Measurements from ENCODE around the gene NALCN. TPM values are rescaled to one million over a fixed set of nuclear protein-coding genes. Genes with fewer than 3 reads are reported as not detected.

The NALCN gene
- total and polyA plus RNA-seq, 2 of the 8 experiments (the other 6 are each of a cell fraction or from before 2014, with no cell fraction given), result 0.26 to 0.54 TPM

GRCh38 chr13:101111894-101112293 lies 304.4 kb downstream of the NALCN start:
- H3K27ac ChIP-seq (ENCODE audit: low read depth, low read length), result no peak overlapping the region
- no peak for FAIRE-seq
- CTCF ChIA-PET (ENCODE audit: partially characterized antibody), result interaction anchor here (1.0 to 2.1 kb wide), 3 partner anchors 10 to 39 kb away, joined by 3 to 6 read pairs (median 3); no protein-coding TSS in a partner anchor
- TF ChIP-seq SAP30 (IDR thresholded peaks at IDR 0.05; ENCODE audit: insufficient read depth, insufficient replicate concordance, low read length) (no peak), RNF2 (IDR thresholded peaks at IDR 0.05; ENCODE audit: borderline replicate concordance, low read depth, low read length, missing control alignments, poor library complexity, severe bottlenecking) (no peak), EP300 (IDR thresholded peaks at IDR 0.05; ENCODE audit: borderline replicate concordance in 1 of 2, low read depth in 2 of 2, low read length in 2 of 2) (no peak), TCF12 (IDR thresholded peaks at IDR 0.05; ENCODE audit: low read depth, low read length) (no peak), SP4 (IDR thresholded peaks at IDR 0.05; ENCODE audit: low read length) (no peak), BACH1 (IDR thresholded peaks at IDR 0.05; ENCODE audit: low read length) (no peak), NRF1 (IDR thresholded peaks at IDR 0.05; ENCODE audit: low read depth, low read length) (no peak), SP2 (IDR thresholded peaks at IDR 0.05; ENCODE audit: low read length) (no peak), NANOG (IDR thresholded peaks at IDR 0.05; ENCODE audit: insufficient read depth, low read depth, low read length, poor library complexity, severe bottlenecking) (no peak), SIRT6 (IDR thresholded peaks at IDR 0.05; ENCODE audit: low read length) (no peak), HDAC6 (IDR thresholded peaks at IDR 0.05; ENCODE audit: low read depth, low read length) (no peak), CBX5 (IDR thresholded peaks at IDR 0.05; ENCODE audit: low read depth, low read length) (no peak), FOSL1 (IDR thresholded peaks at IDR 0.05; ENCODE audit: insufficient read depth, low read depth, low read length) (no peak)

More at GRCh38 chr13:101111894-101112293, 304.4 kb downstream of the NALCN start:
- Histone ChIP-seq H3K4me1 (replicated peaks in 1 of 4; ENCODE audit: control insufficient read depth in 3 of 4, insufficient read depth in 4 of 4, low read length in 3 of 4) (peaks cover 9 to 19% (median 14%) of the 10 kb centered on the region in 4 experiments; a peak in 6 of 7 replicates), H2BK15ac (ENCODE audit: low read length) (no peak overlapping the region), H2AFZ (ENCODE audit: low read length) (no peak overlapping the region), H3K79me1 (ENCODE audit: low read depth, low read length) (no peaks in the 10 kb centered on the region), H3K27me3 (replicated peaks in 1 of 4; ENCODE audit: control insufficient read depth in 3 of 4, extremely low read depth in 1 of 4, insufficient read depth in 3 of 4, low read length in 3 of 4) (no peaks in the 10 kb centered on the region), H2BK120ac (replicated peaks; ENCODE audit: low read depth, low read length) (no peak overlapping the region), H3K4ac (replicated peaks; ENCODE audit: insufficient read length, low read depth, low read length) (no peak overlapping the region), H4K20me1 (replicated peaks in 1 of 2; ENCODE audit: control insufficient read depth in 1 of 2, insufficient read depth in 2 of 2, low read length in 2 of 2) (no peaks in the 10 kb centered on the region), H2BK20ac (ENCODE audit: low read length) (no peak overlapping the region), H3K56ac (replicated peaks; ENCODE audit: insufficient read length, low read depth, low read length) (no peak overlapping the region), H2AK5ac (ENCODE audit: low read depth, low read length) (no peak overlapping the region), H3K9ac (replicated peaks in 1 of 4; ENCODE audit: extremely low read depth in 1 of 4, low read depth in 3 of 4, low read length in 3 of 4) (no peak overlapping the region), H3K36me3 (ENCODE audit: control insufficient read depth in 2 of 4, insufficient read depth in 4 of 4, low read length in 3 of 4) (no peaks in the 10 kb centered on the region), H3K9me3 (ENCODE audit: insufficient read depth in 2 of 2, low read depth in 1 of 2, low read length in 1 of 2) (no peaks in the 10 kb centered on the region), H3K14ac (ENCODE audit: insufficient read length) (no peak overlapping the region), H3K23me2 (ENCODE audit: low read depth, low read length) (no peaks in the 10 kb centered on the region), H3K79me2 (ENCODE audit: control insufficient read depth in 1 of 2, insufficient read depth in 2 of 2, low read length in 2 of 2) (no peaks in the 10 kb centered on the region), H4K5ac (ENCODE audit: insufficient read length, low read depth, low read length) (no peak overlapping the region), H2BK12ac (ENCODE audit: low read depth, low read length) (no peak overlapping the region), H3K4me3 (ENCODE audit: extremely low read depth in 1 of 4, insufficient read depth in 2 of 4, low read depth in 3 of 4, low read length in 4 of 4) (no peak overlapping the region), H2BK5ac (ENCODE audit: low read depth, low read length) (no peak overlapping the region), H3K23ac (ENCODE audit: insufficient read length) (no peak overlapping the region), H4K8ac (ENCODE audit: extremely low read depth, insufficient read depth, low read length) (no peak overlapping the region), H3K18ac (ENCODE audit: extremely low read depth, low read length) (no peak overlapping the region), H3K4me2 (ENCODE audit: insufficient read depth in 1 of 2, low read depth in 2 of 2, low read length in 2 of 2) (no peak overlapping the region), H4K91ac (replicated peaks; ENCODE audit: insufficient read length, low read length) (no peak overlapping the region)
- POLR2A ChIA-PET (ENCODE audit: partially characterized antibody), result no interaction called here
- 87% methylated on average over 2 of the region's 2 CpGs; no CpG with 5 or more reads in 1 of the 2 experiments for WGBS, 2 experiments (ENCODE audit: extremely low coverage in 1 of 2, insufficient coverage in 1 of 2, insufficient read length in 1 of 2, insufficient replicate concordance in 2 of 2, low coverage in 1 of 2, low lambda C conversion rate in 2 of 2, missing lambda C conversion rate in 1 of 2)
- DNase-seq (ENCODE audit: low read depth in 1 of 2, low spot score in 2 of 2), result no peak

Data from H1 (cell line).